IPS-15b (cell line): ENCODE data around the gene RPL3.
"Not testable (repeated sequence)": the region's sequence is repeated elsewhere in the genome, so short reads cannot be mapped to it uniquely, and the experiment has no call there.

Experiments
- H3K27me3 ChIP-seq: one replicate; pipeline ENCODE4 v1.6.1; 2013; ENCODE audit warnings: low read length; ENCODE audit not compliant: control insufficient read depth, insufficient read depth
- H3K36me3 ChIP-seq: one replicate; pipeline ENCODE4 v1.6.1; 2013; ENCODE audit warnings: low read length; ENCODE audit not compliant: control insufficient read depth, insufficient read depth
- H3K4me1 ChIP-seq: one replicate; pipeline ENCODE4 v1.6.1; 2013; ENCODE audit warnings: mild to moderate bottlenecking, low read length; ENCODE audit not compliant: control insufficient read depth, insufficient read depth
- H3K4me3 ChIP-seq: one replicate; pipeline ENCODE4 v1.5.1; 2013; ENCODE audit warnings: low read depth, low read length
- H3K9ac ChIP-seq: one replicate; pipeline ENCODE4 v1.6.1; 2013; ENCODE audit warnings: low read depth, mild to moderate bottlenecking, low read length
- H3K9me3 ChIP-seq: one replicate; pipeline ENCODE4 v1.6.1; 2013; ENCODE audit warnings: mild to moderate bottlenecking, low read length; ENCODE audit not compliant: control insufficient read depth, insufficient read depth

RPL3 gene

DNA sequence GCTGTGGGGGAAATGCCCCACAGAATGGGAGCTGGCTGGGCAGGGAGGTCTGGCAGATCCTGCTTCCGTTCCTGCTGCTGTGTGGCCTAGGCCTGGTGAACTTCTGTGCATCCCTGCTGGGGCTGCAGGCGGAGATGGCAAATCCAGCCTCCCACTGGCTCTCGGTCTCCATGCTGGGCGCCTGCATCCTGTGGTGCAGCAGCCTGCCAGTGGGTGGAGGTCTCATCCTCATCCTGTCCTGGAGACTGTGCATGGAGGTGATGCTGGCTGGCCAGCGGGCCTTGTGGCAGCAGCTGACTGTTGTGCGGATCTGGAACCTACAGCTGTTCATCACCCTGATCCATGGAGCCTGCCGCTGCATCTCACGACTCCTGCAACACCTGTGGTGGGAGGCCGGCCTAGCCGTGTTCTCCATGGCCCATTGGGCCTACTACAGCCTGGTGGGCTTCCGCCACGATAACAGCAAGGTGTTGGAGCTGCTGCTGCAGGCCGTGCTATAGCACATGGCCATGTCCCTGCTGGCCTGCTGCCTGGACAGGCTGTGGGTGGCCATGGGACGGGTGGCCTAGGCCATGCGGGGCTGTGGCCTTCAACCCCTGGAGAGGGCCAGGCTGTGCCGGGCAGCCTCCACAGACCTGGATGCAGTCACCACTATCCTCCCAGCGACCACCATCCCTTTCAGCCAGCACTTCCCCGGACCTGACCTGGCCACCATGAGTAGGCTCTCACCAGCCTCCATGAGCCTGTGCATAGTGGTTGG is 8.8 kb upstream of the RPL3 start:
- H3K4me3 ChIP-seq, result no peak overlapping the region
- H3K4me1 ChIP-seq, result peaks cover 2% of the 10 kb centered on the region
- H3K36me3 ChIP-seq, result no peaks in the 10 kb centered on the region
- no peaks in the 10 kb centered on the region for H3K9me3 ChIP-seq
- H3K9ac ChIP-seq, result no peak overlapping the region
- H3K27me3 ChIP-seq, result no peaks in the 10 kb centered on the region

DNA sequence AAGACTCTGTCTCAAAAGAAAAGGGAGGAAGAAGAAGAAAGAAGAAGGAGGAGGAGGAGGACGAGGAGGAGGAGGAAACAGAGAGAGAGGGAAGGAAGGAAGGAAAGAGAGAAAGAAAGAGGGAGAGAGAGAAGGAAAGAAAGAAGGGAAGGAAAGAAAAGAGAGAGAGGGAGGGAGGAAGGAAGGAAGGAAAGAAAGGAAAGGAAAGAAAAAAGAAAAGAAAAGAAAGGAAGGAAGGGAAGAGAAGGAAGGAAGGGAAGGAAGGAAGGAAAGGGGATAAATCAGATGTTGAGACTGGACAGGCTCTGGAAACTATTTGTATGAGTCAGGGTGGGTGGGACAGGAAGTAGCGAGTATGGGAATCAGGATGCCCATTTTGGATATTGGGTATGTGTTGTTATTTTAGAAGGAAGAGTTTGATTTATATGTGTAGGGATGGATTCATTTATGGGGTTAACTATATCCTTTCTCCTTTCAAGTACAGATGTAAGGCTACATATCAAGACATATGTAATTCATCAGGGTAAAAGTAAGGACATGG is 6.0 kb upstream of the RPL3 start:
- Histone ChIP-seq H3K4me3 (no peak overlapping the region), H3K9ac (no peak overlapping the region), H3K27me3 (no peaks in the 10 kb centered on the region), H3K4me1 (no peaks in the 10 kb centered on the region), H3K36me3 (no peaks in the 10 kb centered on the region), H3K9me3 (no peaks in the 10 kb centered on the region)

DNA sequence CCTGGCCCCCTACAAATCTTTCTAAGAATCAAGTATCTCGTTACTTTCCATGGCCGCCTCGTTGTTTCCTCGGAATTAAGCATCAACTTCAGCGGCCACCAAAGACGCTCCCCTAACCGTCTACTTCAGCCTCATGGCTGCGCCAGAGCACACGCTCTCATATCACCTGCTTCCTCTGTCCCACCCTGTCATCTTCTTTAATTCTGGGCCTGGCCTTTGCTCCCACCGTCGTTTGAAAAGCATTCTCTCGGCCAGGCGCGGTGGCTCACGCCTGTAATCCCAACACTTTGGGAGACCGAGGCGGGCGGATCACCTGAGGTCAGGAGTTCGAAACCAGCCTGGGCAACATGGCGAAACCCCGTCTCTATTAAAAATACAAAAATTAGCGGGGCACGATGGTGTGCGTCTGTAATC is 1.2 kb upstream of the RPL3 start:
- H3K9ac ChIP-seq, result peak overlapping the region; percentile 98
- H3K4me1 ChIP-seq, H3K27me3 ChIP-seq, H3K9me3 ChIP-seq: not testable (repeated sequence)
- H3K4me3 ChIP-seq, result peak overlapping the region; percentile 37
- H3K36me3 ChIP-seq, result peaks cover 34% of the 10 kb centered on the region

DNA sequence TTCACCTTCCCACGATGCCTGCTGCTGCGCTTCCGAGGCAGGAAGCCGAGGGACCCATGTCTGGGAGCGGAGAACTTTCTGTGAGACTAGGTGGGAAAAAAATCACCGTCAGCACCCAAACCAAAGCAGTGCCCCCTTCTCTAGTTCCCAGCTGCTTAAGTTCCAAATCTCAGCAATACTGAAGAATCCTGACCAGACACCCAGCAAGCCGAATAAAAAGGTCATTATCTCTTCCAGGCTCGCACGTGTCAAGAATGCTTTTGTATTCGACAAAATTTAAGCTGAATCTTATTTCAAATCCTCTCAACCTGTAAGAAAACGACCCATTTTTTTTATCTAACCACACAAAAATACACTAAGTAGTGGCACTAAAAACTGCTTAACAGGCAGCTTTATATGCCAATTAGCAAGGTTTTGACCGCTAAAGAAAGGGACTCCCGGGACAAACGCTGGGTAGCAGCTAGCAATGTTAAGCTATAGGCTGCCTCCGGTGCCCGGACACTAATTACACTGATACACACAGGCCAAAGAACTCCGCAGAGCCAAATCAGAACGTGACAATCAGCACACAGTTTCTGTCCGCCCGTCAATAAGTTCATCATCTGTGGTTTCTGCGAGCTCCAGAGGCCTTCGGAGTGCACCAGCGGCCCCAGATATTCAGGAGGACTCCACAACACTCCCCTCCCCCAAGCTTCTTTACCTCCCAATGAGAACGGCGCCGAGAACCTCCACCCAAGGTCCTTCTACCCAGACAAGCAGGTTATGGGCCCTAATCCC is 728 bp downstream of the RPL3 start:
- peak overlapping the region; percentile 98 for H3K4me3 ChIP-seq
- H3K9me3 ChIP-seq, result no peaks in the 10 kb centered on the region
- H3K9ac ChIP-seq, result peak overlapping the region; percentile 100
- H3K4me1 ChIP-seq, result peaks cover 13% of the 10 kb centered on the region
- no peaks in the 10 kb centered on the region for H3K27me3 ChIP-seq
- H3K36me3 ChIP-seq, result peaks cover 54% of the 10 kb centered on the region

DNA sequence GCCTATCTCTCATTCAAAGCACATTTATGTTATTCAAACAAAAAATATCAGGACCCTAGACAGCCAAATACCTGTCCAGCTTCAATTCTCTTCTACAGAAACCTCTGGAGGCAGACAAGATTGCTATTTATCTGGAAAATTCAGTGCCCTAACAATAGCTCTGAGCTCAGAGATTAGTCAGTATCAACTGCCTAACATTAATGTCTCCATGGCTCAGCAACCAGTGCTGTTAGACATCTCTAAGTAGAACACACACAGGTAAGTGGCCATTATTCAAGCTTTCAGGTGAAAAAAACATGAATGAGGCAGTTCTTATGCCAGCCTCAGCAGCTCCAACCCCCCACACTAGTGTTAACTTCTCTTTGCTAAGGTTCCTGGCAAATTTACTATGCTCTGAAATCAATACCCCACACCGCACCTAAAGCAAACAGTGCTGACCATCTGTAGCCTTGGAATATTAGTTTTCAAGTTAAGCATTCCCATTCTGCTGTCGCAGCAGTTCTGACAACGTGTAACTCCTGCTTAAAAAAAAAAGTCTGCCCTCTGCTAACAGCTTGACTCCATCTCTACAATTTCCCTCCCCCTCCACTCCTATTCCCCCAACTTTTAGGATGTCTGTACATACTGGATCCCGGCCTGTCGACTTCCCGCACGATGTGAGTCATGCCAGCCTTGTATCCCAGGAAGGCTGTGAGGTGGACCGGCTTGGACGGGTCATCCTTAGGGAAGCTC is 1.5 kb downstream of the RPL3 start:
- Histone ChIP-seq H3K4me1 (peaks cover 13% of the 10 kb centered on the region), H3K9me3 (no peaks in the 10 kb centered on the region), H3K36me3 (peaks cover 61% of the 10 kb centered on the region), H3K9ac (peak overlapping the region; percentile 100), H3K4me3 (peak overlapping the region; percentile 98), H3K27me3 (no peaks in the 10 kb centered on the region)

DNA sequence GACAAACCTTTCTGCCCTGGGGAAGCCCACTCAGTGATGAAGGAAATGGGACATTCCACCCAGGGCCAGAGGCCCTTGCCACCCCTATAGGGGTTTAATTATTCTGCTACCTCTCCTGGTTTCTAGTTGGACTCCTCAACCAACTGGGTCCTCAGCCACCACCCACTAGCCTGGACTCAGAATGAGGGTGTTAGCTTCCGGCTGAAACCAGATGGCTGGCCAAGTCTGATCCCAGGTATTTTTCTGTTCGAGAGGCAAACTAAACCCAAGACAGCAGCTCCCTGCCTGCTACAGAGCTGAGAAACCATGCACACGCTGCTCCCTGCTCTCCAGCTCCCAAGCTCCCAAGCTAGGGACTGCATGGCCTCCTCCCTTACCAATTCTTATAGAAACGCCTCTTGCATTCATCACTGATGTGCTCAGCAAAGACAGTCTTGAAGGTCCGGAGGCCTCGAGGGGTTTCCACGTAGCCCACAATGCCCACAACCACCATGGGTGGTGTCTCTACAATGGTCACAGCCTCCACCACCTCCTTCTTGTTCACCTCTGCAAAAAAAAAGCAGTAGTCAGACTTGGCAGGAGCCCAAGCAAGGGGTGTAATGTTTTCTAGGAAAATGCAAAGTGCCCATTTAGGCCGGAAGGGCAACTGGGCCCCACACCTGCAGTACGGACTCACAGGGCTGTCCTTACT is 2.2 kb downstream of the RPL3 start:
- H3K9me3 ChIP-seq, result no peaks in the 10 kb centered on the region
- no peaks in the 10 kb centered on the region for H3K27me3 ChIP-seq
- peaks cover 13% of the 10 kb centered on the region for H3K4me1 ChIP-seq
- peaks cover 68% of the 10 kb centered on the region for H3K36me3 ChIP-seq
- H3K4me3 ChIP-seq, result peak overlapping the region; percentile 98
- peak overlapping the region; percentile 100 for H3K9ac ChIP-seq

DNA sequence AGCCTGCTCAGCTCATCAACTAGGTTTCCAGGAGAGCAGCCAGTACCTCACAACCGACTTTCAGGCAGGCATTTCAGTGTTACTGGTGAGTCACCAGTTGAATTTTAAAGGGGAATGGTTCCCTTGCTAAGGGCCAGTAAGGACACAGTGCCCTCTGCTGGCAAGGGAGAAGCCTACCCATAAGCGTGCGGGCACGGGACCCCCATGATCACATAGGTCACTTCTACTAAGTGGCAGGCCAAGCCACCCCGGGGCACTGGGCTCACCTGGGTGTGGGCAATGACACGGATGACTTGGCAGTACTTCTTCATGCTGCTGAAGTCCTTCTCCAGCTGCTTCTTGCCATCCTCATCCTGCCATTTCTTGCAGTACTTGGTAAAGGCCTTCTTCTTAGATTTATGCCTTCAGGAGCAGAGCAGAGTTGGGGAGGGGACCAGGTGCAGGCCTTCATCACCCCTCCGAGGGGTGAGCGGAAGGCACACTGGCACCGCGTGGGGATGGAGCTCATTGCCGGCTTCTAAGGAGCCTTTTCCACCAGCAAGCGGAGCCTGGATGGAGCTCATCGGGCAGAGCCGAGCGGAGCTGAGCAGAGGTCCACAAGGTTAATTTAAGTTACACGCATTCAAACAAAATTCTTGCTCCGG is 2.9 kb downstream of the RPL3 start:
- H3K9me3 ChIP-seq, result no peaks in the 10 kb centered on the region
- H3K4me1 ChIP-seq, result peaks cover 13% of the 10 kb centered on the region
- H3K27me3 ChIP-seq, result no peaks in the 10 kb centered on the region
- H3K4me3 ChIP-seq, result peak overlapping the region; percentile 98
- H3K9ac ChIP-seq, result peak overlapping the region; percentile 100
- peaks cover 75% of the 10 kb centered on the region for H3K36me3 ChIP-seq

DNA sequence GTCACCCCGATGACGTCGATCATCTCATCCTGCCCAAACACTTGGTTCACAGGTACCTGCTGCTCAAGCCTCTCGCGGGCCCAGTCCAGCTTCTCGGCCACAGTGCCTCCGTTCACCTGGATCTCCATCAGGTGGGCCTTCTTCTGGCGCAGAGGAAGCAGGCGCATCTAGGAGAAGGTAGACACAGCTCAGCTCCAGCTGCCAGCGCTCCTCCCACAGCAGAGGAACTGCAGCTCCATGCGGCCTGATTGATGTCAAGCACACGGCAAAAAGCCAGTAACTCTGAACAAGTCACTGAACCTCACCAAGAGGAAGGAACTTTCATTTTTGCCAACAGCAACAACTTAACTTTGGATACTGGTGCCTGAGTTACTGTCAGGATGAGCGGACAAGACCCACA is 4.0 kb downstream of the RPL3 start:
- Histone ChIP-seq H3K27me3 (no peaks in the 10 kb centered on the region), H3K4me1 (peaks cover 13% of the 10 kb centered on the region), H3K9ac (peak overlapping the region; percentile 71), H3K9me3 (no peaks in the 10 kb centered on the region), H3K4me3 (peak overlapping the region; percentile 11), H3K36me3 (peaks cover 77% of the 10 kb centered on the region)

DNA sequence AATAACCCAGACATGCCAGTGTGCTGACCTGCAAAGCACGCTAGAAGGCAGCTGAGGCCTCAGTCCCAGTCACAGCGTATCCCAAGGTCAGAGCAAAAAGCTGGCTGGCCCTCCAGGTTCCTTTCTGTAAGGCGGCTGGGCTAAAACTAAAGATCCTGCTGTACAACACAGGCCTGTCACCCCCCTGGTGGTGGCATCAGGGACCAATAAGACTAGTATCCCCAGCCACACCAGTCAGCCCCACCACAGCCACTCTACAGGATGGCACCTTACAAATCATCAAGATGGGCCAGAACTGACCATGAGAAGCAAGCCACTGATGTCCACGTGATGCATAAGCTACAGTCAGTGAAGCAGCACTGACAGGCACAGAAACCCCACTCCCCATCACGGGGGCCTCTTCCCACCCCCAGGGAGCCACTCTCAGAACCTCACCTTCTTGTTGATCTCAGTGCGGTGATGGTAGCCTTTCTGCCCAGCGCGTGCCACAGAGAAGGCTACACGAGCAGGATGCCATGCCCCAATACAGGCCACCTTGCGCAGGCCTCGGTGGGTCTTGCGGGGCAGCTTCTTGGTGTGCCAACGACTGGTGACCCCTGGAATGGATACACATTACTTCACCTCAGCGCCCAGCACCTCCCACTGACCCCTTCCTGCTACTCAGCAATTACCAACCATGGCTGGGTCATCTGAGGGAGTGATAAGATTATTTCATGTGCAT is 5.0 kb downstream of the RPL3 start:
- H3K36me3 ChIP-seq, result peaks cover 77% of the 10 kb centered on the region
- peaks cover 13% of the 10 kb centered on the region for H3K4me1 ChIP-seq
- H3K27me3 ChIP-seq, result no peaks in the 10 kb centered on the region
- peak overlapping the region; percentile 11 for H3K4me3 ChIP-seq
- H3K9me3 ChIP-seq, result no peaks in the 10 kb centered on the region
- H3K9ac ChIP-seq, result no peak overlapping the region

DNA sequence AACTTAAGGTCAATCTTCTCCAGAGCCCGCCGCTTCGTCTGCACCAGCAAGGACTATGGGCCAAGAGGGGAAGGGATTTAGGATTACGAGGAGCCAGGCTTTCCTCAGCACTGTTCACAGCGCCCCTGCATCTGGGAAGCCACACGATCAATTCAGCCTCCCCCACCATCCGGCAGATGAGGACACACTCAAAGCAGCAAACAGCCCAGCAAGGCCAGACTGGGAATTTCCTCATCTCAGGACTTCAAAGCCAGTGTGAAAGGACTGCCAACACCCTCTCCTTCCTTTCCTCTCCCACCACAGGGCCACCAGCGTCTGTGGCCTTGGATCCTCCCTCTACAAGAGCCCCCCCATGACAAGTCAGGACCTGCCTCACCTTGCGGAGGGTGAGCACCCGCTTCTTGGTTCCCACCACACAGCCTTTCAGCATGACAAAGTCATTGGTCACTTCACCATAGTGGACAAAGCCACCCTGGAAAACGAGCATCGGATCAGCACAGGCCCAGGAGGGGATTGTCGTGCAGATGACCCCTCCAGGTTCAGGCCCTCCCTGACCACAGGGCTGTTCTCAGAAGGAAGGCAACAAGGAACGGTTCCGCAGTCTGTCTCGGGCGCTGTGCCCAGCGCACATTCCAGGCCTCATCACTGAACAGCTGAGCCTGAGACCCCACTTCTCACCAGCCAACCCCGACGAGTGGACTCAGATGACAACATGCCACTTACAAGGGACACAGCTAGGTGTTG is 6.0 kb downstream of the RPL3 start:
- Histone ChIP-seq H3K4me3 (no peak overlapping the region), H3K9ac (no peak overlapping the region), H3K4me1 (peaks cover 18% of the 10 kb centered on the region), H3K27me3 (no peaks in the 10 kb centered on the region), H3K36me3 (peaks cover 70% of the 10 kb centered on the region), H3K9me3 (no peaks in the 10 kb centered on the region)
